H1 (cell line): ENCODE results near the gene HOXA10. TPM values are rescaled to one million over a fixed set of nuclear protein-coding genes. Genes with fewer than 3 reads are reported as not detected.

Experiments used
- CTCF ChIA-PET: fragments of 300-600 bp; sonication (Branson Sonifier 250); formaldehyde crosslinking; loops from one replicate; lab custom pipeline; 2021; ENCODE audit not compliant: partially characterized antibody; lab: Charles Lee
- POLR2A ChIA-PET: fragments of 300-600 bp; sonication (Branson Sonifier 250); formaldehyde crosslinking; loops from one replicate; lab custom pipeline; 2021; ENCODE audit warnings: inconsistent platforms; ENCODE audit not compliant: partially characterized antibody; lab: Charles Lee
- DNase-seq, 2 experiments: peaks; one replicate each; pipeline versions ENCODE4 v3.0.0 to v3.0.0-alpha.2; 2010 to 2022; ENCODE audit warnings: low spot score in 2 of 2, low read depth in 1 of 2, mixed read lengths in 1 of 2
- FAIRE-seq: peaks from 2 replicates; lab custom pipeline; 2011; peaks lifted over from hg19 to GRCh38; lab: Jason Lieb, UNC
- H2AFZ ChIP-seq: 2 replicates; pipeline ENCODE4 v1.8.1; 2012; ENCODE audit warnings: low read length, inconsistent platforms
- H2AK5ac ChIP-seq: 2 replicates; pipeline ENCODE4 v1.6.1; 2013; ENCODE audit warnings: low read depth, low read length
- H2BK120ac ChIP-seq: replicated peaks from 2 replicates; pipeline ENCODE3; 2013; ENCODE audit warnings: low read depth, low read length, inconsistent platforms
- H2BK12ac ChIP-seq: 2 replicates; pipeline ENCODE4 v1.6.1; 2013; ENCODE audit warnings: low read depth, low read length
- H2BK15ac ChIP-seq: 2 replicates; pipeline ENCODE4 v1.6.1; 2013; ENCODE audit warnings: low read length
- H2BK20ac ChIP-seq: 2 replicates; pipeline ENCODE4 v1.6.1; 2013; ENCODE audit warnings: low read length
- H2BK5ac ChIP-seq: 2 replicates; pipeline ENCODE4 v1.6.1; 2013; ENCODE audit warnings: low read depth, low read length
- H3K14ac ChIP-seq: 2 replicates; pipeline ENCODE4 v1.6.1; 2013; ENCODE audit warnings: inconsistent platforms; ENCODE audit not compliant: insufficient read length
- H3K18ac ChIP-seq: 2 replicates; pipeline ENCODE4 v1.6.1; 2013; ENCODE audit warnings: low read length; ENCODE audit errors: extremely low read depth
- H3K23ac ChIP-seq: 2 replicates; pipeline ENCODE4 v1.6.1; 2013; ENCODE audit warnings: inconsistent platforms; ENCODE audit not compliant: insufficient read length
- H3K23me2 ChIP-seq: 2 replicates; pipeline ENCODE4 v1.6.1; 2013; ENCODE audit warnings: low read depth, low read length
- H3K27ac ChIP-seq: 2 replicates; pipeline ENCODE4 v1.6.1; 2011; ENCODE audit warnings: low read depth, low read length, inconsistent platforms
- H3K27me3 ChIP-seq, 4 experiments: replicated peaks in 1 of 4; 1 replicate in 1 of 4; 2 replicates in 3 of 4; pipeline versions ENCODE4 v1.6.1 to v1.8.1; 2011 to 2013; ENCODE audit warnings: low read length in 3 of 4, mild to moderate bottlenecking in 3 of 4, inconsistent platforms in 2 of 4, mixed read lengths in 2 of 4, moderate library complexity in 1 of 4; ENCODE audit not compliant: control insufficient read depth in 3 of 4, insufficient read depth in 3 of 4; ENCODE audit errors: extremely low read depth in 1 of 4
- H3K36me3 ChIP-seq, 4 experiments: 2 replicates each; pipeline versions ENCODE4 v1.6.1 to v1.8.1; 2011 to 2013; ENCODE audit warnings: mild to moderate bottlenecking in 4 of 4, low read length in 3 of 4, moderate library complexity in 2 of 4, control low read depth in 1 of 4, inconsistent platforms in 1 of 4; ENCODE audit not compliant: insufficient read depth in 4 of 4, control insufficient read depth in 2 of 4
- H3K4ac ChIP-seq: replicated peaks from 2 replicates; pipeline ENCODE3; 2013; ENCODE audit warnings: low read length, low read depth, mixed read lengths, inconsistent platforms; ENCODE audit not compliant: insufficient read length
- H3K4me1 ChIP-seq, 4 experiments: replicated peaks in 1 of 4; 1 replicate in 1 of 4; 2 replicates in 3 of 4; pipeline versions ENCODE4 v1.6.1 to v1.8.1; 2011 to 2013; ENCODE audit warnings: low read length in 3 of 4, inconsistent platforms in 2 of 4, mixed read lengths in 1 of 4; ENCODE audit not compliant: insufficient read depth in 4 of 4, control insufficient read depth in 3 of 4
- H3K4me2 ChIP-seq, 2 experiments: 2 replicates each; pipeline versions ENCODE4 v1.6.1 to v1.8.1; 2011 to 2013; ENCODE audit warnings: low read depth in 2 of 2, low read length in 2 of 2, control low read depth in 1 of 2, inconsistent platforms in 1 of 2, mild to moderate bottlenecking in 1 of 2; ENCODE audit not compliant: insufficient read depth in 1 of 2
- H3K4me3 ChIP-seq, 4 experiments: fragments of 200-600, 300-600 bp in 1 of 4; sonication (generic), shearing (Covaris generic), sonication (Bioruptor Twin) in 1 of 4; 2 replicates each; pipeline versions ENCODE4 v1.5.1 to v1.8.1; 2011 to 2016; ENCODE audit warnings: low read length in 4 of 4, low read depth in 3 of 4, control low read depth in 2 of 4, inconsistent platforms in 2 of 4, mild to moderate bottlenecking in 2 of 4, mixed read lengths in 1 of 4, moderate library complexity in 1 of 4; ENCODE audit not compliant: insufficient read depth in 2 of 4; ENCODE audit errors: extremely low read depth in 1 of 4
- H3K56ac ChIP-seq: replicated peaks from 2 replicates; pipeline ENCODE3; 2013; ENCODE audit warnings: low read depth, mild to moderate bottlenecking, mixed read lengths, low read length, inconsistent platforms; ENCODE audit not compliant: insufficient read length
- H3K79me1 ChIP-seq: 2 replicates; pipeline ENCODE4 v1.6.1; 2013; ENCODE audit warnings: low read depth, low read length, control low read depth
- H3K79me2 ChIP-seq, 2 experiments: 2 replicates each; pipeline versions ENCODE4 v1.6.1 to v1.8.1; 2012 to 2013; ENCODE audit warnings: low read length in 2 of 2, mild to moderate bottlenecking in 2 of 2, inconsistent platforms in 1 of 2; ENCODE audit not compliant: insufficient read depth in 2 of 2, control insufficient read depth in 1 of 2
- H3K9ac ChIP-seq, 4 experiments: replicated peaks in 1 of 4; 1 replicate in 1 of 4; 2 replicates in 3 of 4; pipeline versions ENCODE4 v1.6.1 to v1.8.1; 2011 to 2013; ENCODE audit warnings: low read depth in 3 of 4, low read length in 3 of 4, control low read depth in 2 of 4, mild to moderate bottlenecking in 2 of 4, moderate library complexity in 2 of 4, inconsistent platforms in 1 of 4; ENCODE audit errors: extremely low read depth in 1 of 4
- H3K9me3 ChIP-seq, 2 experiments: 2 replicates each; pipeline versions ENCODE4 v1.6.1 to v1.8.1; 2012 to 2013; ENCODE audit warnings: mild to moderate bottlenecking in 2 of 2, moderate library complexity in 2 of 2, control low read depth in 1 of 2, inconsistent platforms in 1 of 2, low read depth in 1 of 2, low read length in 1 of 2, mixed read lengths in 1 of 2; ENCODE audit not compliant: insufficient read depth in 2 of 2
- H4K20me1 ChIP-seq, 2 experiments: replicated peaks in 1 of 2; 2 replicates each; pipeline versions ENCODE3 to v1.8.1; 2011 to 2013; ENCODE audit warnings: inconsistent platforms in 2 of 2, low read length in 2 of 2, mild to moderate bottlenecking in 1 of 2; ENCODE audit not compliant: insufficient read depth in 2 of 2, control insufficient read depth in 1 of 2
- H4K5ac ChIP-seq: 2 replicates; pipeline ENCODE4 v1.6.1; 2013; ENCODE audit warnings: low read length, low read depth, mixed read lengths, inconsistent platforms; ENCODE audit not compliant: insufficient read length
- H4K8ac ChIP-seq: 2 replicates; pipeline ENCODE4 v1.8.0; 2013; ENCODE audit warnings: mild to moderate bottlenecking, moderate library complexity, low read length, inconsistent platforms; ENCODE audit not compliant: insufficient read depth; ENCODE audit errors: extremely low read depth
- H4K91ac ChIP-seq: replicated peaks from 2 replicates; pipeline ENCODE3; 2013; ENCODE audit warnings: low read length, mixed read lengths, inconsistent platforms; ENCODE audit not compliant: insufficient read length
- ASH2L ChIP-seq: fragments of 200-600, 300-600 bp; sonication (generic); IDR thresholded peaks from one replicate; pipeline ENCODE4 v1.7.1; 2017; ENCODE audit warnings: low read length
- CREB1 ChIP-seq: IDR thresholded peaks from 2 replicates; pipeline ENCODE4 v1.6.1; 2012; ENCODE audit warnings: inconsistent platforms
- EGR1 ChIP-seq: IDR thresholded peaks from 2 replicates; pipeline ENCODE4 v1.6.1; 2011; ENCODE audit warnings: low read depth, low read length, borderline replicate concordance
- HDAC2 ChIP-seq, 2 experiments: fragments of 300-600 bp in 1 of 2; sonication (generic) in 1 of 2; IDR thresholded peaks; 2 replicates each; pipeline ENCODE4 v1.6.1; 2011 to 2012; ENCODE audit warnings: low read depth in 2 of 2, low read length in 2 of 2, mild to moderate bottlenecking in 2 of 2, moderate library complexity in 2 of 2, borderline replicate concordance in 1 of 2, inconsistent platforms in 1 of 2
- KDM4A ChIP-seq: IDR thresholded peaks from one replicate; pipeline ENCODE4 v1.7.1; 2012; ENCODE audit warnings: low read depth, mild to moderate bottlenecking, moderate library complexity, low read length, inconsistent platforms; ENCODE audit not compliant: severe bottlenecking
- PHF8 ChIP-seq: fragments of 200-600 bp; sonication (generic); conservative IDR thresholded peaks from 2 replicates; pipeline ENCODE4 v1.7.1; 2012; ENCODE audit warnings: low read depth, mild to moderate bottlenecking, inconsistent platforms, low read length, moderate library complexity
- RFX5 ChIP-seq: IDR thresholded peaks from 2 replicates; pipeline ENCODE4 v1.6.1; 2011; ENCODE audit warnings: low read depth, low read length, improper control_type of control experiment, borderline replicate concordance
- RNF2 ChIP-seq: fragments of 200-900, 300-1000 bp; sonication (generic); IDR thresholded peaks from 2 replicates; pipeline ENCODE4 v1.7.1; 2016; ENCODE audit warnings: borderline replicate concordance, low read depth, mild to moderate bottlenecking, antibody characterized with exemption, low read length; ENCODE audit not compliant: poor library complexity, severe bottlenecking; ENCODE audit errors: missing control alignments
- SUZ12 ChIP-seq: fragments of 200-600 bp; sonication (generic); IDR thresholded peaks from 2 replicates; pipeline ENCODE4 v1.6.1; 2012; ENCODE audit warnings: mild to moderate bottlenecking, inconsistent platforms, low read length, moderate library complexity, mixed read lengths
- WGBS, 2 experiments: shearing (Covaris generic) in 1 of 2; methylation state at CpG; one replicate each; pipeline versions ENCODE4 v1.1.6 to v1.1.7; 2013 to 2015; ENCODE audit warnings: low lambda C conversion rate in 2 of 2, mixed read lengths in 2 of 2, inconsistent platforms in 1 of 2, low coverage in 1 of 2, missing lambda C conversion rate in 1 of 2; ENCODE audit not compliant: insufficient replicate concordance in 2 of 2, insufficient coverage in 1 of 2, insufficient read length in 1 of 2; ENCODE audit errors: extremely low coverage in 1 of 2, missing lambda C conversion rate in 1 of 2; 5-methylcytosine and 5-hydroxymethylcytosine counted together
- polyA plus RNA-seq, 7 experiments: library from polyadenylated mRNA; depleted of rRNA in 3 of 7; stranded (reverse) in 5 of 7; unstranded in 2 of 7; fragments of >200 nt in 5 of 7; fragments of 200-250 nt in 2 of 7; gene quantifications; 1 replicate in 5 of 7; 2 replicates in 1 of 7; 4 replicates in 1 of 7; pipeline versions ENCODE4 v1.2.1 to v1.2.3, GENCODE V29; 2011 to 2013; ENCODE audit warnings: missing spikeins in 2 of 7, mixed read lengths in 2 of 7
- total RNA-seq: library from RNA; stranded (reverse); fragmentation: NEBNext Ultra II Directional; extraction: Animal tissue kit (Norgen Biotek cat#: 25700); gene quantifications from 2 replicates; pipeline ENCODE4 v1.2.1, GENCODE V29; 2021

HOXA10 gene
- total and polyA plus RNA-seq, 2 of the 8 experiments (the other 6 are each of a cell fraction or from before 2014, with no cell fraction given), result not detected

DNA sequence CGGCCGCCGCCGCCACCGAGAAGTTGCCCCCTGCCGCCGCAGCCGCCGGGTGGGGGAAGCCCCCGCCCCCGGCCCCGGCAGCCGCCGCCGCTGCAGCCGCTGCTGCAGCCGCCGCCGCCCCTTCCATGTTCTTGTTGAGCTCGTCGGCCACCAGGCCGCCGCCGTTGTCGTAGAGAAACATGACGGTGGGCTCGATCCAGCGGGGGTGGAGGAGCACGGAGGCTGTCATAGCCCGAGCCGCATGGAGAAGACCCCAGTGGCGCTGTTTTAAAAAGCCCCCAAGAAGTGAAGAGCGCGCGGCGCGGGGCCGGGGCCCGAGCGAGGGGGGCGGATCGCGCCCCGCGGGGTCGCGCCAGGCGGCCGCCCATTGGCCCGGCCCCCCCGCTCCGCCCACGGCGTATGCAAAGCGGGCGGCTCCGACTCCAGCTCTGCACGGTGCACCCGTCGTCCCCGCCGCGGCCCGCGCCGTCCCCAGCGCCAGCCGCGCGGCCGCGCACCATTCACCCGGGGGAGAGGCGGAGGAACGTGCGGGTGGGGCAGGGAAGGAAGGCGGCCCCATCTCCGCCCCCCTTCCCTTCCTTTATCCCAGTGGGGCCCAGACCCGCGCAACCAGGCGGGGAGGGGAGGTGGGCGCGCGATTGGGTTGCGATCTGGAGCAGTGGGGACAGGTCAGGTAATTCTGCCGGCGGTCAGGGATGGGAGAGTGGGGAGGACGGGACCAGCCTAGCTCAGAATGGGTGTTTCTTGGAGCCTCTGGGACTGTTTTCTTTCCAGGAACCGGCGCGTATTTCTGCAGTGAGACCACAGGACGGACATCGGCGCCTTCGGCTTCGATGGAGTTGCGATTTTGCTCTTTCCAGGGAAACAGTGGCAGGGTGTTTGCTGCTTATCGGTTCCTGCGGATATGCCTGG lies 26.0 kb upstream of the HOXA10 start, which contains the start of gene HOXA13:
HOXA13 (minus strand) TSS at position 243 of the 912 bp plus-strand sequence; CDS start at position 229, 14 bp downstream.
- H2BK15ac ChIP-seq, result no peak within 1 kb of the TSS
- WGBS, 2 experiments, result 4% methylated on average over 36 of the region's 99 CpGs; no CpG with 5 or more reads in 1 of the 2 experiments
- ChIA-PET CTCF (interaction anchor here (1.0 to 3.9 kb wide), 8 partner anchors 9 to 862 kb away, joined by 3 to 23 read pairs (median 5); no protein-coding TSS in a partner anchor), POLR2A (interaction anchor here (1.5 kb wide), 1 partner anchor 9 kb away, joined by 5 read pairs; no protein-coding TSS in a partner anchor)
- peak within 1 kb of the TSS in 3 of 4 experiments; percentile 5 to 46 (median 12); a peak in 3 of 8 replicates for H3K4me3 ChIP-seq
- FAIRE-seq (no peak), DNase-seq (peak in 1 of 2 experiments; percentile 72)
- no peak within 1 kb of the TSS for H2BK12ac ChIP-seq
- no peak within 1 kb of the TSS for H3K9ac ChIP-seq
- H3K23ac ChIP-seq, result no peak within 1 kb of the TSS
- H3K14ac ChIP-seq, result no peak within 1 kb of the TSS
- no peak within 1 kb of the TSS for H2BK120ac ChIP-seq
- H3K79me1 ChIP-seq, result no peaks in the 10 kb centered on the region; the same call in 1 of the 2 replicates
- no peak within 1 kb of the TSS for H2AK5ac ChIP-seq
- H3K79me2 ChIP-seq, result no peaks in the 10 kb centered on the region
- no peak within 1 kb of the TSS; the same call in 1 of the 2 replicates for H2AFZ ChIP-seq
- H3K23me2 ChIP-seq, result no peaks in the 10 kb centered on the region; the same call in 1 of the 2 replicates
- H3K27ac ChIP-seq, result no peak within 1 kb of the TSS
- H4K5ac ChIP-seq, result no peak within 1 kb of the TSS
- peaks cover 0 to 8% (median 2%) of the 10 kb centered on the region in 4 experiments; a peak in 5 of 7 replicates for H3K4me1 ChIP-seq
- H3K4ac ChIP-seq, result no peak within 1 kb of the TSS
- no peaks in the 10 kb centered on the region; a peak in 1 of 4 replicates for H3K9me3 ChIP-seq
- no peak within 1 kb of the TSS for H3K18ac ChIP-seq
- peak within 1 kb of the TSS; percentile 33 to 52 for H3K4me2 ChIP-seq
- no peak within 1 kb of the TSS for H3K56ac ChIP-seq
- peak within 1 kb of the TSS; percentile 78 for H4K8ac ChIP-seq
- peaks cover 0 to 18% (median 0%) of the 10 kb centered on the region in 4 experiments; a peak in 1 of 8 replicates for H3K36me3 ChIP-seq
- no peak within 1 kb of the TSS for H4K91ac ChIP-seq
- H3K27me3 ChIP-seq, result peaks cover 85 to 100% (median 95%) of the 10 kb centered on the region in 4 experiments
- no peak within 1 kb of the TSS for H2BK5ac ChIP-seq
- H4K20me1 ChIP-seq, result peaks cover 33 to 46% of the 10 kb centered on the region in 2 experiments
- no peak within 1 kb of the TSS for H2BK20ac ChIP-seq
- TF ChIP-seq RNF2 (peak; percentile 80), EGR1 (no peak), HDAC2 (IDR thresholded peaks at IDR 0.05; ENCODE audit: borderline replicate concordance in 1 of 2, low read depth in 2 of 2, low read length in 2 of 2) (0 out of 4 replicates have a peak, but pooled peaks of 1 of the 2 experiments have one; percentile 25), RFX5 (no peak), SUZ12 (peak; percentile 89; the same call in 1 of the 2 replicates), ASH2L (peak; percentile 23), CREB1 (no peak), KDM4A (peak; percentile 48), PHF8 (no peak)
